ENCODE results near the gene OR2C1.
A peak's percentile ranks its signal among the peaks of the same experiment; 100 is the strongest.

The OR2C1 gene

GRCh38 chr16:3355589-3355988 is at the start of gene OR2C1:
Gene OR2C1, plus strand, starts transcription at chr16:3355889. Its CDS starts 52 bp downstream, at chr16:3355941.
- ChIA-PET CTCF (no interaction called here), POLR2A (no interaction called here)
- H3K4me1 ChIP-seq (ENCODE audit: control insufficient read depth, insufficient read depth, low read length) = no peaks in the 10 kb centered on the region
- H3K9me3 ChIP-seq (ENCODE audit: control insufficient read depth, insufficient read depth, low read depth, low read length) = no peaks in the 10 kb centered on the region
- no peak within 1 kb of the TSS for H3K27ac ChIP-seq (ENCODE audit: extremely low read depth, low read depth, low read length)
- no peak for TF ChIP-seq GLIS2 (tag by site-specific recombination; IDR thresholded peaks at IDR 0.05)
- no peak for TF ChIP-seq ATF2 (tag by site-specific recombination; IDR thresholded peaks at IDR 0.05; ENCODE audit: low read depth)
- TF ChIP-seq ZSCAN4 (tag by site-specific recombination; IDR thresholded peaks at IDR 0.05) = no peak
- no peaks in the 10 kb centered on the region for H3K36me3 ChIP-seq (ENCODE audit: control insufficient read depth in 2 of 2, insufficient read depth in 1 of 2, low read length in 2 of 2)
- H3K4me3 ChIP-seq (ENCODE audit: low read depth, low read length) = no peak within 1 kb of the TSS

GRCh38 chr16:3306078-3306477 is 49.6 kb upstream of the OR2C1 start:
- H3K4me3 ChIP-seq (ENCODE audit: low read depth, low read length) = peak overlapping the region; percentile 77
- POLR2A ChIA-PET = interaction anchor here (0.9 to 3.4 kb wide), 3 partner anchors 9 to 138 kb away, joined by 3 to 21 read pairs (median 4); partner anchors contain the start of gene ZNF263
- peaks cover 20 to 42% of the 10 kb centered on the region in 2 experiments; a peak in 2 of 3 replicates for H3K36me3 ChIP-seq (ENCODE audit: control insufficient read depth in 2 of 2, insufficient read depth in 1 of 2, low read length in 2 of 2)
- no peaks in the 10 kb centered on the region; the same call in 1 of the 2 replicates for H3K9me3 ChIP-seq (ENCODE audit: control insufficient read depth, insufficient read depth, low read depth, low read length)
- CTCF ChIA-PET = no interaction called here
- peak overlapping the region; percentile 64; the same call in 1 of the 2 replicates for H3K27ac ChIP-seq (ENCODE audit: extremely low read depth, low read depth, low read length)
- no peaks in the 10 kb centered on the region for H3K4me1 ChIP-seq (ENCODE audit: control insufficient read depth, insufficient read depth, low read length)
- TF ChIP-seq ZXDB (tag by site-specific recombination; IDR thresholded peaks at IDR 0.05) = no peak
- TF ChIP-seq ZNF175 (tag by site-specific recombination; IDR thresholded peaks at IDR 0.05) = no peak
- TF ChIP-seq ZNF266 (tag by site-specific recombination; IDR thresholded peaks at IDR 0.05; ENCODE audit: low read depth) = no peak
- TF ChIP-seq ZNF530 (tag by site-specific recombination; IDR thresholded peaks at IDR 0.05; ENCODE audit: low read depth) = no peak
- no peak for TF ChIP-seq ZNF639 (tag by site-specific recombination; IDR thresholded peaks at IDR 0.05)
- no peak for TF ChIP-seq ZNF600 (tag by site-specific recombination; IDR thresholded peaks at IDR 0.05)

GRCh38 chr16:3311496-3311895 is 44.2 kb upstream of the OR2C1 start:
- CTCF ChIA-PET = no interaction called here
- H3K36me3 ChIP-seq (ENCODE audit: control insufficient read depth in 2 of 2, insufficient read depth in 1 of 2, low read length in 2 of 2) = peaks cover 20 to 86% of the 10 kb centered on the region in 2 experiments; a peak in 2 of 3 replicates

More at GRCh38 chr16:3311496-3311895, 44.2 kb upstream of the OR2C1 start:
- no peaks in the 10 kb centered on the region for H3K4me1 ChIP-seq (ENCODE audit: control insufficient read depth, insufficient read depth, low read length)
- POLR2A ChIA-PET = interaction anchor here (0.5 to 0.8 kb wide), 2 partner anchors 76 to 89 kb away, joined by 3 read pairs; partner anchors contain the start of genes ZNF174 and ZSCAN32
- H3K4me3 ChIP-seq (ENCODE audit: low read depth, low read length) = no peak overlapping the region
- TF ChIP-seq SP3 (tag by site-specific recombination; IDR thresholded peaks at IDR 0.05) = no peak
- peak; percentile 77 for TF ChIP-seq SCRT2 (tag by site-specific recombination; IDR thresholded peaks at IDR 0.05)
- TF ChIP-seq ZNF521 (tag by site-specific recombination; IDR thresholded peaks at IDR 0.05) = no peak
- no peak for TF ChIP-seq KLF9 (tag by site-specific recombination; IDR thresholded peaks at IDR 0.05; ENCODE audit: low read depth)
- TF ChIP-seq ZNF549 (tag by site-specific recombination; IDR thresholded peaks at IDR 0.05) = no peak
- 0 out of 2 replicates have a peak, but pooled peaks have one; percentile 34 for TF ChIP-seq SCRT1 (tag by site-specific recombination; IDR thresholded peaks at IDR 0.05; ENCODE audit: borderline replicate concordance)
- no peak for TF ChIP-seq ZNF664 (tag by site-specific recombination; IDR thresholded peaks at IDR 0.05)
- no peak for TF ChIP-seq YY1 (tag by site-specific recombination; IDR thresholded peaks at IDR 0.05)
- no peak for TF ChIP-seq ZNF174 (tag by site-specific recombination; IDR thresholded peaks at IDR 0.05)
- no peak for TF ChIP-seq ZNF391 (tag by site-specific recombination; IDR thresholded peaks at IDR 0.05; ENCODE audit: borderline replicate concordance, low read depth)
- no peak for TF ChIP-seq INSM2 (tag by site-specific recombination; IDR thresholded peaks at IDR 0.05)
- H3K27ac ChIP-seq (ENCODE audit: extremely low read depth, low read depth, low read length) = no peak overlapping the region
- peaks cover 2% of the 10 kb centered on the region for H3K9me3 ChIP-seq (ENCODE audit: control insufficient read depth, insufficient read depth, low read depth, low read length)

Measured in HEK293 (cell line).